ENCODE measurements around the gene WNT11.

DNA sequence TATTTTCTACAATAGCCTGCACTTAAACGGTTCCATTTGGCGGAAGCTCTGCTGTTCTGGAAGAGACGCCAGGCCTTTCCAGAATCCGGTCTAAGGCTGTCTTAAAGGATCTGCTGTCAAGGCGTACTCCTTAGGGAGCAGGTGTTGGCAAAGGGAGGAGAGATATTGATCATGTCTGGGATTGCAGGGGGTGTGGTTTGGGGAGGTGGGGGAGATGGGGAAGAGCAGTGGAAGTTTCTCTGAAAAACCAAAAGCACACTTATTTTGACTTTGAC is 22.5 kb upstream of the WNT11 start:
- no peak for TF ChIP-seq EZH2 (IDR thresholded peaks at IDR 0.05; ENCODE audit: borderline replicate concordance, insufficient read depth, low read length, poor library complexity, severe bottlenecking)
- TF ChIP-seq, protein P1, sequence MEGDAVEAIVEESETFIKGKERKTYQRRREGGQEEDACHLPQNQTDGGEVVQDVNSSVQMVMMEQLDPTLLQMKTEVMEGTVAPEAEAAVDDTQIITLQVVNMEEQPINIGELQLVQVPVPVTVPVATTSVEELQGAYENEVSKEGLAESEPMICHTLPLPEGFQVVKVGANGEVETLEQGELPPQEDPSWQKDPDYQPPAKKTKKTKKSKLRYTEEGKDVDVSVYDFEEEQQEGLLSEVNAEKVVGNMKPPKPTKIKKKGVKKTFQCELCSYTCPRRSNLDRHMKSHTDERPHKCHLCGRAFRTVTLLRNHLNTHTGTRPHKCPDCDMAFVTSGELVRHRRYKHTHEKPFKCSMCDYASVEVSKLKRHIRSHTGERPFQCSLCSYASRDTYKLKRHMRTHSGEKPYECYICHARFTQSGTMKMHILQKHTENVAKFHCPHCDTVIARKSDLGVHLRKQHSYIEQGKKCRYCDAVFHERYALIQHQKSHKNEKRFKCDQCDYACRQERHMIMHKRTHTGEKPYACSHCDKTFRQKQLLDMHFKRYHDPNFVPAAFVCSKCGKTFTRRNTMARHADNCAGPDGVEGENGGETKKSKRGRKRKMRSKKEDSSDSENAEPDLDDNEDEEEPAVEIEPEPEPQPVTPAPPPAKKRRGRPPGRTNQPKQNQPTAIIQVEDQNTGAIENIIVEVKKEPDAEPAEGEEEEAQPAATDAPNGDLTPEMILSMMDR (IDR thresholded peaks at IDR 0.05; ENCODE audit: poor library complexity, severe bottlenecking) = no peak
- TF ChIP-seq POLR2AphosphoS5 (IDR thresholded peaks at IDR 0.05) = no peak
- TF ChIP-seq SMC3 (conservative IDR thresholded peaks at IDR 0.05; ENCODE audit: poor library complexity) = no peak
- no peak for TF ChIP-seq TAF1 (IDR thresholded peaks at IDR 0.05; ENCODE audit: low read depth)
